AG04450 (cell line): ENCODE measurements around the gene ALKBH6. TPM values are rescaled to one million over a fixed set of nuclear protein-coding genes. Genes with fewer than 3 reads are reported as not detected.

ENCODE experiments used
- CTCF ChIA-PET: fragments of 300-600, 350-600 bp; formaldehyde crosslinking; extraction: SDS; loops from one replicate; lab custom pipeline; 2022; ENCODE audit warnings: antibody characterized with exemption, inconsistent platforms; lab: Charles Lee
- POLR2A ChIA-PET: fragments of 350-600 bp; formaldehyde crosslinking; extraction: SDS; loops from one replicate; lab custom pipeline; 2021; ENCODE audit warnings: antibody characterized with exemption, inconsistent platforms; lab: Yijun Ruan, JAX
- DNase-seq: peaks from one replicate; pipeline ENCODE4 v3.0.0-alpha.2; 2011; ENCODE audit warnings: low read depth, low spot score
- H3K27ac ChIP-seq: one replicate; pipeline ENCODE4 v1.5.1; 2012; ENCODE audit warnings: low read depth, low read length, control low read depth
- H3K27me3 ChIP-seq: one replicate; pipeline ENCODE4 v1.6.0; 2012; ENCODE audit warnings: low read length; ENCODE audit not compliant: control insufficient read depth, insufficient read depth
- H3K4me3 ChIP-seq: 2 replicates; pipeline ENCODE4 v1.5.1; 2011; ENCODE audit warnings: mild to moderate bottlenecking, low read depth, low read length, control low read depth
- H3K9me3 ChIP-seq: 2 replicates; pipeline ENCODE4 v1.5.1; 2012; ENCODE audit warnings: low read length; ENCODE audit not compliant: control insufficient read depth, insufficient read depth
- polyA minus RNA-seq: library from RNA; depleted of rRNA, polyadenylated mRNA; stranded (reverse); fragments of >200 nt; gene quantifications from 2 replicates; pipeline ENCODE4 v1.2.3, GENCODE V29; 2011; rRNA and poly(A)+ RNA removed
- polyA plus RNA-seq: library from polyadenylated mRNA; depleted of rRNA; stranded (reverse); fragments of >200 nt; gene quantifications from 2 replicates; pipeline ENCODE4 v1.2.3, GENCODE V29; 2011; rRNA removed
- TF ChIP-seq, protein P1 (sequence below): IDR thresholded peaks from 2 replicates; pipeline ENCODE4 v1.5.1; 2011; ENCODE audit warnings: low read depth, low read length, control low read depth, inconsistent platforms

The ALKBH6 gene
- polyA plus RNA-seq (20.7 and 21.2 TPM in 2 replicates), polyA minus RNA-seq (6.0 and 9.9 TPM in 2 replicates)

DNA sequence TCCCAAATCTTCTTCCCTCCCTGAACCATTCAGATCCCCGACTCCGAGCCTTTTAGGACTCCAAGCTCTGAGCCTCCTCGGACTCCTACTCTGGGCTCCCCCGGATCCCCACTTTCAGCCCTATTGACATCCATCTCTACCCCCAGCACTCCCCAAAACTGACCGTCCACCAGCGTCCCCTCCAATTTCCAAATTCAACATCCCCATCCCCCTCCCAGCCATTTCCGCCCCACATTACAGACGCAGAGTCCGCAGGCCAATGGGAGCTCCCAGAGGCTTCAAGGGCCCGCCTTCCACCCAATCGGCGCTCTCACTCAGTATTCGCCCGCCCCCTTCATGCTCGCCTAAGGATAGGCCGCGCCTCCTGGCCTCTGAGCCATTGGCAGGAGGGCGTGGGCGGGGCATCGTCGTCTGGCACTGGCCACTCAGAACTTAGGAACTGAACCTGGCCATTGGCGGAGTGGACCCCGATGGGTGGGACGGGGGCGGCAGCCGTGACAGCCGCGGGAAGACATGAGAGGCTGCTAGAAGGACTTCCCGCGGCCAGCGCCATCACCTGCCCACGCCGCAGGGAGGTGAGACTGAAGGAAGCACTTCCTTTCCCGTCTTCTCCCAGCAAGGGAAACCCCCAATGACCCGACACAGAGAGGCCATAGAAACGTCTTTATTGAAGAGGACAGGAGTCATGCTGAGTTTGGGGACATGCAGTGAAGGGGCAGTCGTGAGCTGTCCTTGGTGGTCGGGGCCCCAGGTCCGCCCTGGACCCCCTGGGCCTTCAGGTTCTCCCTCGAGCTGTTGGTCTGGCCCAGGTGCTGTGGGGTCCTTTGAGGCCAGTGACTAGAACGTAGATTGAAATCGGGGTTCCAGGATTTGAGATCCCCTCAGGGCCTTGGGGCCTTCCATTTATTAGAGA, at the start of gene ALKBH6:
ALKBH6 (minus strand) TSS at position 202 of the 913 bp plus-strand sequence. CDS start 816 bp downstream, outside the sequence.
- DNase-seq, result peak; percentile 93
- TF ChIP-seq, protein P1, sequence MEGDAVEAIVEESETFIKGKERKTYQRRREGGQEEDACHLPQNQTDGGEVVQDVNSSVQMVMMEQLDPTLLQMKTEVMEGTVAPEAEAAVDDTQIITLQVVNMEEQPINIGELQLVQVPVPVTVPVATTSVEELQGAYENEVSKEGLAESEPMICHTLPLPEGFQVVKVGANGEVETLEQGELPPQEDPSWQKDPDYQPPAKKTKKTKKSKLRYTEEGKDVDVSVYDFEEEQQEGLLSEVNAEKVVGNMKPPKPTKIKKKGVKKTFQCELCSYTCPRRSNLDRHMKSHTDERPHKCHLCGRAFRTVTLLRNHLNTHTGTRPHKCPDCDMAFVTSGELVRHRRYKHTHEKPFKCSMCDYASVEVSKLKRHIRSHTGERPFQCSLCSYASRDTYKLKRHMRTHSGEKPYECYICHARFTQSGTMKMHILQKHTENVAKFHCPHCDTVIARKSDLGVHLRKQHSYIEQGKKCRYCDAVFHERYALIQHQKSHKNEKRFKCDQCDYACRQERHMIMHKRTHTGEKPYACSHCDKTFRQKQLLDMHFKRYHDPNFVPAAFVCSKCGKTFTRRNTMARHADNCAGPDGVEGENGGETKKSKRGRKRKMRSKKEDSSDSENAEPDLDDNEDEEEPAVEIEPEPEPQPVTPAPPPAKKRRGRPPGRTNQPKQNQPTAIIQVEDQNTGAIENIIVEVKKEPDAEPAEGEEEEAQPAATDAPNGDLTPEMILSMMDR, result no peak
- ChIA-PET CTCF (interaction anchor here (1.0 kb wide), 1 partner anchor 132 kb away, joined by 3 read pairs; no protein-coding TSS in a partner anchor), POLR2A (interaction anchor here (0.6 to 1.1 kb wide), 5 partner anchors 11 to 154 kb away, joined by 3 to 18 read pairs (median 3); partner anchors contain the start of gene THAP8)
- Histone ChIP-seq H3K27ac (peak within 1 kb of the TSS; percentile 2), H3K27me3 (no peaks in the 10 kb centered on the region), H3K9me3 (no peaks in the 10 kb centered on the region), H3K4me3 (peak within 1 kb of the TSS; percentile 89)

DNA sequence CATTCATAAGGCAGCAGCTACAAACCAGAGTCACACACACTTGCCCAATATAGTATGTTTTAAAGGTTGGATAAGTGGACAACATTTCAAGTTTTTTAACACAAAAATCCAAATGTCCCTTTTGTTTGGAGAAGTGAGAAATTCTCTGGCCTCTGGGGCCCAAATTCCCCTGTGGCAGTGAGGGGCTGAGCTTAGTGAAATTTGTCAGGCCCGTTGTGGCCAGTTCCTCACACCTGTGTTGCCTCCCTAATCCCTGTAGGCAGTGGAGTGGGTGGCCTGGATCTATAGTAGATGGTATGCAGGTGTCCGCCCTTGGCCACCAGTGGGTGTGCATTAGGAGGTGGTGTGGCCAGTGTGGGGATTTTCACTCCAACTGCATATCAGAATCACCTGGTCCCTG, 47.4 kb upstream of the ALKBH6 start:
- H3K4me3 ChIP-seq, result no peak overlapping the region
- no peak for DNase-seq
- CTCF ChIA-PET, result interaction anchor here (0.8 to 3.5 kb wide), 4 partner anchors 9 to 107 kb away, joined by 3 to 38 read pairs (median 9); no protein-coding TSS in a partner anchor
- no peaks in the 10 kb centered on the region for H3K27me3 ChIP-seq
- TF ChIP-seq, protein P1, result no peak
- POLR2A ChIA-PET, result no interaction called here
- H3K9me3 ChIP-seq, result no peaks in the 10 kb centered on the region
- H3K27ac ChIP-seq, result no peak overlapping the region

DNA sequence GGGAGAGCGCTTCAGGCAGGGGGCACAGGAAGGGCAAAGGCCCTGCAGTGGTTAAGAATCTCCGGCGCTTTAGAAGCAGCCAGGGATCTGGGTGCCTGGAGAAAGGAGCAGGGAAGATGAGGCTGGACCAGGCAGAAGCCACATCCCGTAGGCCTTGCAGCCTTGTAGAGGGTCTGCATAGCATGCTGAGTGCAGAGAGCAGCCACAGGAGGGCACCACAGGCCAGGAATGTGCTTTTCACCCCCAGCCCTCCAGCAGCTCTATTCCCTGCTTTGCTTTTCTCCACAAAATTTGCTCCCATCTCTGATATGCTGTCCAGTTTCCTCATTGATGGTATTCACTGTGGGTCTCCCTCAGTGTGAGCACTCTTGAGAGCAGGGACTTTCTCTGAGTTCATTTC, 46.4 kb upstream of the ALKBH6 start:
- POLR2A ChIA-PET, result no interaction called here
- peak; percentile 29 for DNase-seq
- CTCF ChIA-PET, result interaction anchor here (0.8 to 3.5 kb wide), 5 partner anchors 10 to 108 kb away, joined by 3 to 38 read pairs (median 6); no protein-coding TSS in a partner anchor

DNA sequence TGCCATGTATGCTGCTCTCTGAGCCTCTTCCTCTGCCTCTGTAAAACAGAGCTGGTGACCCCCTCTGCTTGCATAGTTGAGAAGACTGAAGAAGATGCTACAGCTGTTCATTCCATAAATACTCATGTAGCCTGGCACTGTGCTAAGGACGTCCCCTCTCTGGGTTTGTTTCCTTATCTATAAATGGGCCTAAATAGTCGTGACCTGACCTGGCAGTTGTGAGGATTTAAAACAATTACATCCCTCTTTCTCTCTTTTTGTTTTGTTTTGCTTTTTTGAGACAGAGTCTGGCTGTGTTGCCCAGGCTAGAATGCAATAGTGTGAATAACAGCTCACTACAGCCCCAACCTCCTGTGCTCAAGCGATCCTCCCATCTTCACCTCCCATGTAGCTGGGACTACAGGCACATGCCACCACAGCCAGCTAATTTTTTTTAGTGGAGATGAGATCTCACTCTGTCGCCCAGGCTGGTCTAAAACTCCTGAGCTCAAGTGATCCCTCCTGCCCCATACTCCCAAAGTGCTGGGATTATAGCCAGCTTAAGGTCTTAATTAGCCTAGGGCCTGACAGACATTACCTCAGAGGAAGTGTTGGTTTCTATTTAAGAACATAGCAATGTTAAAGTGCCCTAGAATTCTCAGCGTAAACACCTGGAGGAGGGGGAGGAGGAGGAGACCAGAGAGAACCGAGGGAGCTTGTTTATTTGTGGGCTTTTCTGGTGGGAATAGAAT, 45.3 kb upstream of the ALKBH6 start:
- no peaks in the 10 kb centered on the region for H3K9me3 ChIP-seq
- H3K4me3 ChIP-seq, result no peak overlapping the region
- TF ChIP-seq, protein P1, result no peak
- no peak overlapping the region for H3K27ac ChIP-seq
- no peak for DNase-seq
- CTCF ChIA-PET, result interaction anchor here (0.5 to 3.5 kb wide), 6 partner anchors 29 to 142 kb away, joined by 3 to 38 read pairs (median 4); no protein-coding TSS in a partner anchor
- no peaks in the 10 kb centered on the region for H3K27me3 ChIP-seq
- POLR2A ChIA-PET, result no interaction called here

More for the DNA sequence above, 46.4 kb upstream of the ALKBH6 start:
- Histone ChIP-seq H3K4me3 (no peak overlapping the region), H3K9me3 (no peaks in the 10 kb centered on the region), H3K27ac (no peak overlapping the region), H3K27me3 (no peaks in the 10 kb centered on the region)
- TF ChIP-seq, protein P1, result peak; percentile 80
